Fibroblast of lung (primary cell): Measurements from ENCODE around the gene OLFML1. TPM values are rescaled to one million over a fixed set of nuclear protein-coding genes. Genes with fewer than 3 reads are reported as not detected.
A peak's percentile ranks its signal among the peaks of the same experiment; 100 is the strongest.

Source experiments
- DNase-seq, 2 donors: peaks; one replicate each; pipeline versions ENCODE4 v3.0.0 to v3.0.0-alpha.2; 2010; ENCODE audit warnings: low read depth in 2 of 2
- H2AFZ ChIP-seq: 2 replicates; pipeline ENCODE4 v1.5.1; 2012; ENCODE audit warnings: low read length, control low read depth, inconsistent platforms
- H3K27ac ChIP-seq: 2 replicates; pipeline ENCODE4 v1.5.1; 2011; ENCODE audit warnings: low read length, control low read depth; ENCODE audit not compliant: insufficient read depth
- H3K27me3 ChIP-seq: 2 replicates; pipeline ENCODE4 v1.5.1; 2011; ENCODE audit warnings: mild to moderate bottlenecking, low read length; ENCODE audit not compliant: control insufficient read depth, insufficient read depth
- H3K36me3 ChIP-seq: 2 replicates; pipeline ENCODE4 v1.5.1; 2011; ENCODE audit warnings: low read length; ENCODE audit not compliant: control insufficient read depth, insufficient read depth
- H3K4me1 ChIP-seq: 2 replicates; pipeline ENCODE4 v1.5.1; 2011; ENCODE audit warnings: low read length; ENCODE audit not compliant: control insufficient read depth, insufficient read depth; ENCODE audit errors: extremely low read depth
- H3K4me2 ChIP-seq: 2 replicates; pipeline ENCODE4 v1.5.1; 2011; ENCODE audit warnings: low read length, control low read depth; ENCODE audit not compliant: insufficient read depth; ENCODE audit errors: extremely low read depth
- H3K4me3 ChIP-seq, 4 experiments: fragments of 200-600 bp in 1 of 4; sonication (generic) in 1 of 4; replicated peaks in 1 of 4; 2 replicates each; pipeline ENCODE4 v1.5.1; 2011 to 2016; ENCODE audit warnings: low read length in 4 of 4, low read depth in 3 of 4, mild to moderate bottlenecking in 3 of 4, control low read depth in 2 of 4, inconsistent platforms in 1 of 4, mixed read lengths in 1 of 4; ENCODE audit not compliant: insufficient read depth in 1 of 4; ENCODE audit errors: control extremely low read depth in 1 of 4
- H3K79me2 ChIP-seq: 2 replicates; pipeline ENCODE4 v1.5.1; 2012; ENCODE audit warnings: mild to moderate bottlenecking, low read length, inconsistent platforms; ENCODE audit not compliant: control insufficient read depth, insufficient read depth
- H3K9ac ChIP-seq: 2 replicates; pipeline ENCODE4 v1.5.1; 2011; ENCODE audit warnings: mild to moderate bottlenecking, low read length, control low read depth; ENCODE audit not compliant: insufficient read depth
- H3K9me3 ChIP-seq: 2 replicates; pipeline ENCODE4 v1.5.1; 2012; ENCODE audit warnings: low read depth, low read length; ENCODE audit not compliant: control insufficient read depth, insufficient read depth
- H4K20me1 ChIP-seq: 2 replicates; pipeline ENCODE4 v1.5.1; 2011; ENCODE audit warnings: low read length; ENCODE audit not compliant: control insufficient read depth, insufficient read depth; ENCODE audit errors: extremely low read depth
- EZH2 ChIP-seq: IDR thresholded peaks from 2 replicates; pipeline ENCODE4 v1.5.1; 2012; ENCODE audit warnings: low read length, control low read depth, mild to moderate bottlenecking; ENCODE audit errors: missing control alignments
- polyA plus RNA-seq, 2 donors: library from polyadenylated mRNA; depleted of rRNA in 1 of 2; stranded (reverse) in 1 of 2; unstranded in 1 of 2; fragments of >200 nt; gene quantifications; 2 replicates each; pipeline ENCODE4 v1.2.1, GENCODE V29; 2011 to 2012; ENCODE audit warnings: missing spikeins in 1 of 2
- total RNA-seq: library from RNA; depleted of rRNA; stranded (reverse); fragments of >200 nt; gene quantifications from 2 replicates; pipeline ENCODE4 v1.2.1, GENCODE V29; 2014
- TF ChIP-seq, protein P1 (sequence below), 2 donors: IDR thresholded peaks in 1 of 2; conservative IDR thresholded peaks in 1 of 2; 1 replicate in 1 of 2; 2 replicates in 1 of 2; pipeline ENCODE4 v1.5.1; 2011 to 2012; ENCODE audit warnings: low read length in 2 of 2, control low read depth in 1 of 2, inconsistent platforms in 1 of 2, low read depth in 1 of 2, mild to moderate bottlenecking in 1 of 2

Gene OLFML1
- total and polyA plus RNA-seq, 2 donors (not counting 1 experiment from before 2014, with no cell fraction given) = 22.8 to 183 TPM

DNA sequence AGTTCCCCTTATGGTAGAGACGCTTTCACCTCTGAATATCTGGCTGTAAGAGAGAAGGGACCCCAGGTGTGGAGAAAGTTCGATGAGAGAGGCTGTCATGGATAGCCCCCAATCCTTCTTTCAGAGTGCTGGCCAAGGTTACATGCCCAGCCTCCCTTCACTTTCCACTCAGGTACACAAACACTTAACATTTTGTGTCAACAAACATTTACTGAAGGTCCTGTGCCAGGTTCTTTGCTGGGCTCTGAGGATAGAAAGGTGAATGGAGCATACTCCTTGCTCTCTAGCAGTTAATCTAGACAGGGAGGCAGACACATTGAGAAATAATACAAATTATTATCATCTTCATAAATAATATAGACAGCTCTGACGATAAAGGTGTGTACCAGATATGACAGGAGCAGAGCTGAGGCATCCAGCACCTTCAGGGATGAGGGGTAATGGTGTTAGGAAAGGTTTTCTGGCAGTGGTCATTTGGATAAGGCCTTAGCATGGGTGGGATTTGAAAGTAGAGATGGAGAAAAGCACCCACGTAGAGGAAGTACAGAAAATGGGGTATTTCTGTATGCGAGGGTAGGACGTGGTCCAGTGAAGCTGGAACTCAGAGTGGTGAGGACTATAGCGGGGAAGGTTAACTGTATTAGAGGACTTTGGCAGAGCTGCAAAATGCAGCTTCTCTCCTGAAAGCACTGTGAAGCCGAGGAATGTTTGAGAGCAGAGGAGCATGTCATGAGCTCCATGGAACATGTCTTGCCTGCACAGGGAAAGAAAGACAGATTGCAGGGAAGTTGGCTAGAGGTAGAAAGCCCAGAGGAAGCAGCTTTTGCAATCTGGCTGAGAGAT, 48.1 kb downstream of the OLFML1 start:
- Histone ChIP-seq H3K4me1 (no peaks in the 10 kb centered on the region), H3K4me2 (no peak overlapping the region)

DNA sequence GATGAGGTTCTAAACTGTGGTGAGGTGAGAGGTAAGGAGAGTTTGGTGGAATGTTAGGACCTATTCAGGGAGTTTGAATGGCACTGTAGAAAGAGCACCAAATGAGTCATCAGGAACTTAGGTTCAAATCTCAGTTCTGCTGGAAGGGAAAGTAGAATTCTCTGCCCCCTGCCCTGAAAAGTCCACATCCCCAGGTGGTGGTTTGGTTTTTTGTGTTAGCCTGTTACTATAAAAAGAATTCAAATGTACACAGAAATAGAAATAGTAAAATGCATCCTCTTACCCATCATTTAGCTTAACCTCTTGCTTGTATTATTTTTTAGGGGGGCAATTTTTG, 48.7 kb downstream of the OLFML1 start:
- no peaks in the 10 kb centered on the region for H3K27me3 ChIP-seq
- H3K9ac ChIP-seq = no peak overlapping the region
- H3K79me2 ChIP-seq = no peaks in the 10 kb centered on the region
- H3K36me3 ChIP-seq = no peaks in the 10 kb centered on the region
- no peak overlapping the region for H3K4me2 ChIP-seq
- no peak overlapping the region for H3K27ac ChIP-seq
- no peaks in the 10 kb centered on the region for H3K4me1 ChIP-seq
- no peak overlapping the region for H3K4me3 ChIP-seq
- DNase-seq = no peak
- no peak overlapping the region for H2AFZ ChIP-seq
- H3K9me3 ChIP-seq = no peaks in the 10 kb centered on the region
- TF ChIP-seq, protein P1, sequence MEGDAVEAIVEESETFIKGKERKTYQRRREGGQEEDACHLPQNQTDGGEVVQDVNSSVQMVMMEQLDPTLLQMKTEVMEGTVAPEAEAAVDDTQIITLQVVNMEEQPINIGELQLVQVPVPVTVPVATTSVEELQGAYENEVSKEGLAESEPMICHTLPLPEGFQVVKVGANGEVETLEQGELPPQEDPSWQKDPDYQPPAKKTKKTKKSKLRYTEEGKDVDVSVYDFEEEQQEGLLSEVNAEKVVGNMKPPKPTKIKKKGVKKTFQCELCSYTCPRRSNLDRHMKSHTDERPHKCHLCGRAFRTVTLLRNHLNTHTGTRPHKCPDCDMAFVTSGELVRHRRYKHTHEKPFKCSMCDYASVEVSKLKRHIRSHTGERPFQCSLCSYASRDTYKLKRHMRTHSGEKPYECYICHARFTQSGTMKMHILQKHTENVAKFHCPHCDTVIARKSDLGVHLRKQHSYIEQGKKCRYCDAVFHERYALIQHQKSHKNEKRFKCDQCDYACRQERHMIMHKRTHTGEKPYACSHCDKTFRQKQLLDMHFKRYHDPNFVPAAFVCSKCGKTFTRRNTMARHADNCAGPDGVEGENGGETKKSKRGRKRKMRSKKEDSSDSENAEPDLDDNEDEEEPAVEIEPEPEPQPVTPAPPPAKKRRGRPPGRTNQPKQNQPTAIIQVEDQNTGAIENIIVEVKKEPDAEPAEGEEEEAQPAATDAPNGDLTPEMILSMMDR (conservative IDR thresholded peaks at IDR 0.05 in 1 of 2, IDR thresholded peaks at IDR 0.05 in 1 of 2; ENCODE audit: low read depth in 1 of 2, low read length in 2 of 2) = no peak
- no peak for TF ChIP-seq EZH2
- no peaks in the 10 kb centered on the region for H4K20me1 ChIP-seq

More for the DNA sequence above, 48.1 kb downstream of the OLFML1 start:
- no peaks in the 10 kb centered on the region for H3K36me3 ChIP-seq
- no peak overlapping the region for H2AFZ ChIP-seq
- no peaks in the 10 kb centered on the region for H3K9me3 ChIP-seq
- TF ChIP-seq EZH2 = no peak
- TF ChIP-seq, protein P1 (conservative IDR thresholded peaks at IDR 0.05 in 1 of 2, IDR thresholded peaks at IDR 0.05 in 1 of 2; ENCODE audit: low read depth in 1 of 2, low read length in 2 of 2) = no peak
- H4K20me1 ChIP-seq = no peaks in the 10 kb centered on the region
- H3K27ac ChIP-seq = no peak overlapping the region
- H3K4me3 ChIP-seq = no peak overlapping the region
- no peaks in the 10 kb centered on the region for H3K79me2 ChIP-seq
- no peak for DNase-seq
- H3K9ac ChIP-seq = no peak overlapping the region
- no peaks in the 10 kb centered on the region for H3K27me3 ChIP-seq

DNA sequence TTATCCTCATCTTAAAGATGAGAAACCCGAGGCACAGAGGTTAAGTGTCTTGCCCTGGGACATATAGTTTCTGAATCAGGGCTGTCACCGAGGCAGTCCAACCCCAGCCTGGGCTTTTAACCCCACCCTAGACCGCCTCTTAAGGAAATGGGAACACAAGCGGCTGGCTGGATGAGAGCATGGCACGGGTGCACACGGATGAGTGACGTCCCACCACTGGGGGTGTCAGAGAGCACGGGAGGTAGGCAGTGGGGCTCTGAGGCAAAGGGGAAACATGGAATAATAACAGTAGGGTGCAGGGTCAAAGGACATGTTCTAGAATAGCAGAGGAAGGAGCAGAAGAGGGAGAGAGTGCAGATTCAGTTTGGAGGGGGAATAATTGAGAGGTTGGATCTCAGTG, 50.8 kb downstream of the OLFML1 start:
- no peaks in the 10 kb centered on the region for H3K79me2 ChIP-seq
- DNase-seq = no peak
- H4K20me1 ChIP-seq = no peaks in the 10 kb centered on the region
- H2AFZ ChIP-seq = no peak overlapping the region
- H3K4me1 ChIP-seq = no peaks in the 10 kb centered on the region
- no peak overlapping the region for H3K9ac ChIP-seq
- no peaks in the 10 kb centered on the region for H3K9me3 ChIP-seq
- no peaks in the 10 kb centered on the region for H3K36me3 ChIP-seq
- no peak overlapping the region for H3K27ac ChIP-seq
- TF ChIP-seq, protein P1 (conservative IDR thresholded peaks at IDR 0.05 in 1 of 2, IDR thresholded peaks at IDR 0.05 in 1 of 2; ENCODE audit: low read depth in 1 of 2, low read length in 2 of 2) = peak in 1 of 2 donors; percentile 22
- TF ChIP-seq EZH2 = no peak
- no peaks in the 10 kb centered on the region for H3K27me3 ChIP-seq
- H3K4me2 ChIP-seq = no peak overlapping the region
- no peak overlapping the region for H3K4me3 ChIP-seq
